ENCODE measurements around the gene TGFBR3L. TPM values are rescaled to one million over a fixed set of nuclear protein-coding genes. Genes with fewer than 3 reads are reported as not detected.

The TGFBR3L gene
- total and polyA plus RNA-seq, 2 of the 8 experiments (the other 6 are each of a cell fraction or from before 2014, with no cell fraction given), result 3.1 to 3.7 TPM

DNA sequence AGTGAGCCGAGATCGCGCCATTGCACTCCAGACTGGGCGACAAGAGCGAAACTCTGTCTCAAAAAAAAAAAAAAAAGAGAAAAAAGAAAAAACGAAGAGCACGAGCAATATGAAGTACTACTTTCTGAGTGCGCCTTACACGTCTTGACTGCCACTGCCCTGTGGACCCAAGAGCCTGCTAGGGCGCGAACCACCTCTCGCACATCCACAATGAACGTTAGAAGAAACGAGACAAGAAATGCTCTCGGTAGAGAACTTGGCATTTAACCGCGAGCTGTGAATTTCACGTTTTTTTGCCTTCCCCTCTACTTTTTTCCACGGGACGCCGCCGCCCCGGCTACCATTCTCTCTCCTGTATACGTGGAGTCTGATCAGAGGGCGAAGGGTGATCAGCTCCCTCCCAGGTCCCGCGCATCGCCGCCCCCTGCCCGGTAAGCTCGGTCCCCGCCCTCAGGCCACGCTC is 28.4 kb downstream of the TGFBR3L start:
- Histone ChIP-seq H3K4ac (replicated peaks; ENCODE audit: insufficient read length, low read depth, low read length) (peak overlapping the region; percentile 39), H3K23me2 (ENCODE audit: low read depth, low read length) (peaks cover 3% of the 10 kb centered on the region; the same call in 1 of the 2 replicates), H4K5ac (ENCODE audit: insufficient read length, low read depth, low read length) (peak overlapping the region; percentile 77), H3K79me2 (ENCODE audit: control insufficient read depth in 1 of 2, insufficient read depth in 2 of 2, low read length in 2 of 2) (peaks cover 5 to 28% of the 10 kb centered on the region in 2 experiments; a peak in 3 of 4 replicates), H3K27me3 (replicated peaks in 1 of 4; ENCODE audit: control insufficient read depth in 3 of 4, extremely low read depth in 1 of 4, insufficient read depth in 3 of 4, low read length in 3 of 4) (no peaks in the 10 kb centered on the region), H3K4me1 (replicated peaks in 1 of 4; ENCODE audit: control insufficient read depth in 3 of 4, insufficient read depth in 4 of 4, low read length in 3 of 4) (peaks cover 0 to 3% (median 0%) of the 10 kb centered on the region in 4 experiments; a peak in 1 of 7 replicates), H4K20me1 (replicated peaks in 1 of 2; ENCODE audit: control insufficient read depth in 1 of 2, insufficient read depth in 2 of 2, low read length in 2 of 2) (peaks cover 0 to 3% of the 10 kb centered on the region in 2 experiments), H3K14ac (ENCODE audit: insufficient read length) (no peak overlapping the region), H2AK5ac (ENCODE audit: low read depth, low read length) (peak overlapping the region; percentile 66; the same call in 1 of the 2 replicates), H2AFZ (ENCODE audit: low read length) (no peak overlapping the region), H3K23ac (ENCODE audit: insufficient read length) (no peak overlapping the region), H4K91ac (replicated peaks; ENCODE audit: insufficient read length, low read length) (peak overlapping the region; percentile 48), H2BK12ac (ENCODE audit: low read depth, low read length) (peak overlapping the region; percentile 80; the same call in 1 of the 2 replicates), H3K18ac (ENCODE audit: extremely low read depth, low read length) (peak overlapping the region; percentile 81), H2BK5ac (ENCODE audit: low read depth, low read length) (peak overlapping the region; percentile 77), H3K9ac (replicated peaks in 1 of 4; ENCODE audit: extremely low read depth in 1 of 4, low read depth in 3 of 4, low read length in 3 of 4) (peak overlapping the region; percentile 88 to 97 (median 94)), H2BK120ac (replicated peaks; ENCODE audit: low read depth, low read length) (no peak overlapping the region), H2BK20ac (ENCODE audit: low read length) (no peak overlapping the region), H3K9me3 (ENCODE audit: insufficient read depth in 2 of 2, low read depth in 1 of 2, low read length in 1 of 2) (no peaks in the 10 kb centered on the region), H3K79me1 (ENCODE audit: low read depth, low read length) (peaks cover 8% of the 10 kb centered on the region), H3K56ac (replicated peaks; ENCODE audit: insufficient read length, low read depth, low read length) (peak overlapping the region; percentile 62), H3K36me3 (ENCODE audit: control insufficient read depth in 2 of 4, insufficient read depth in 4 of 4, low read length in 3 of 4) (peaks cover 2 to 29% (median 12%) of the 10 kb centered on the region in 4 experiments), H4K8ac (ENCODE audit: extremely low read depth, insufficient read depth, low read length) (peak overlapping the region; percentile 99), H3K27ac (ENCODE audit: low read depth, low read length) (peak overlapping the region; percentile 94), H2BK15ac (ENCODE audit: low read length) (no peak overlapping the region), H3K4me2 (ENCODE audit: insufficient read depth in 1 of 2, low read depth in 2 of 2, low read length in 2 of 2) (peak overlapping the region; percentile 74 to 76), H3K4me3 (ENCODE audit: extremely low read depth in 1 of 4, insufficient read depth in 2 of 4, low read depth in 3 of 4, low read length in 4 of 4) (peak overlapping the region; percentile 90 to 99 (median 97))
- DNase-seq (ENCODE audit: low read depth in 1 of 2, low spot score in 2 of 2) (no peak), FAIRE-seq (no peak)
- CTCF ChIA-PET (ENCODE audit: partially characterized antibody), result interaction anchor here (0.9 to 3.8 kb wide), 19 partner anchors 8 to 376 kb away, joined by 3 to 36 read pairs (median 5); no protein-coding TSS in a partner anchor
- 8% methylated on average over 23 of the region's 33 CpGs; no CpG with 5 or more reads in 1 of the 2 experiments for WGBS, 2 experiments (ENCODE audit: extremely low coverage in 1 of 2, insufficient coverage in 1 of 2, insufficient read length in 1 of 2, insufficient replicate concordance in 2 of 2, low coverage in 1 of 2, low lambda C conversion rate in 2 of 2, missing lambda C conversion rate in 1 of 2)
- POLR2A ChIA-PET (ENCODE audit: partially characterized antibody), result interaction anchor here (0.6 to 13.5 kb wide), 31 partner anchors 10 to 571 kb away, joined by 3 to 205 read pairs (median 5); partner anchors contain the start of genes CTXN1, ELAVL1, SNAPC2 and ZNF414
- TF ChIP-seq SIX5 (IDR thresholded peaks at IDR 0.05; ENCODE audit: low read depth, low read length) (no peak), BCL11A (IDR thresholded peaks at IDR 0.05; ENCODE audit: low read depth in 2 of 2, low read length in 2 of 2) (no peak), JUND (IDR thresholded peaks at IDR 0.05; ENCODE audit: low read length) (no peak), CHD2 (IDR thresholded peaks at IDR 0.05; ENCODE audit: low read length) (no peak), CEBPB (IDR thresholded peaks at IDR 0.05; ENCODE audit: low read depth, low read length) (no peak), TAF1 (IDR thresholded peaks at IDR 0.05; ENCODE audit: low read depth, low read length) (no peak), JUN (IDR thresholded peaks at IDR 0.05; ENCODE audit: low read depth, low read length) (no peak), NANOG (IDR thresholded peaks at IDR 0.05; ENCODE audit: insufficient read depth, low read depth, low read length, poor library complexity, severe bottlenecking) (no peak), ATF2 (IDR thresholded peaks at IDR 0.05; ENCODE audit: low read length) (no peak), MAFK (IDR thresholded peaks at IDR 0.05; ENCODE audit: low read depth, low read length) (no peak)
- TF ChIP-seq, protein P1, sequence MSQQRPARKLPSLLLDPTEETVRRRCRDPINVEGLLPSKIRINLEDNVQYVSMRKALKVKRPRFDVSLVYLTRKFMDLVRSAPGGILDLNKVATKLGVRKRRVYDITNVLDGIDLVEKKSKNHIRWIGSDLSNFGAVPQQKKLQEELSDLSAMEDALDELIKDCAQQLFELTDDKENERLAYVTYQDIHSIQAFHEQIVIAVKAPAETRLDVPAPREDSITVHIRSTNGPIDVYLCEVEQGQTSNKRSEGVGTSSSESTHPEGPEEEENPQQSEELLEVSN (IDR thresholded peaks at IDR 0.05), result no peak

Data from H1 (cell line).